Measurements from ENCODE around the gene RBM15B.

GRCh38 chr3:51384055-51384725 is 6.9 kb upstream of the RBM15B start:
- TF ChIP-seq CTCF (IDR thresholded peaks at IDR 0.05) = no peak
- no peak for TF ChIP-seq POLR2A (IDR thresholded peaks at IDR 0.05)

Measured in testis (tissue), 2 donors.